Left lung (tissue), 10 donors: ENCODE data around the gene AQP12A. TPM values are rescaled to one million over a fixed set of nuclear protein-coding genes. Genes with fewer than 3 reads are reported as not detected.

Experiments used
- ATAC-seq: fragments of 200-7000 bp; cut with Tn5 transposase; one replicate; pipeline ENCODE4 v1.9.1; 2020; ENCODE audit warnings: moderate library complexity
- DNase-seq, 4 donors: peaks; one replicate each; pipeline ENCODE4 v3.0.0-alpha.2; 2013 to 2020
- H3K27ac ChIP-seq, 2 donors: fragments of 200-600 bp; sonication (generic) in 1 of 2; one replicate each; pipeline versions ENCODE4 v1.5.0 to v1.8.0; 2020 to 2021
- H3K27me3 ChIP-seq, 2 donors: fragments of 200-600 bp; sonication (generic) in 1 of 2; one replicate each; pipeline versions ENCODE4 v1.5.0 to v1.8.0; 2020 to 2021
- H3K36me3 ChIP-seq, 2 donors: fragments of 200-600 bp; sonication (generic) in 1 of 2; one replicate each; pipeline versions ENCODE4 v1.5.0 to v1.8.0; 2020 to 2021
- H3K4me1 ChIP-seq, 2 donors: fragments of 200-600 bp; one replicate each; pipeline ENCODE4 v1.8.0; 2021
- H3K4me3 ChIP-seq, 2 donors: fragments of 200-600 bp; sonication (generic) in 1 of 2; one replicate each; pipeline versions ENCODE4 v1.5.0 to v1.8.0; 2020 to 2021; ENCODE audit warnings: mild to moderate bottlenecking in 1 of 2
- H3K9me3 ChIP-seq, 2 donors: fragments of 200-600 bp; sonication (generic) in 1 of 2; one replicate each; pipeline versions ENCODE4 v1.5.0 to v1.8.0; 2020 to 2021
- intact Hi-C, 2 donors: fragments of 100-400 bp; cut with DNase I; formaldehyde crosslinking; loops; one replicate each; pipeline versions ENCODE4 v1.11.2 to v1.14.2; 2022
- polyA plus RNA-seq, 6 donors: library from polyadenylated mRNA; unstranded; fragments of 120-200 nt; gene quantifications; one replicate each; pipeline ENCODE4 v1.2.1, GENCODE V29; 2013; ENCODE audit not compliant: insufficient read length in 6 of 6
- total RNA-seq, 2 donors: library from RNA; stranded (reverse); fragmentation: NEBNext Ultra II Directional; extraction: Animal tissue kit (Norgen Biotek cat#: 25700); gene quantifications; one replicate each; pipeline ENCODE4 v1.2.1, GENCODE V29; 2021
- TF ChIP-seq, protein P1 (sequence below), 2 donors: fragments of 200-600 bp; sonication (generic) in 1 of 2; IDR thresholded peaks; one replicate each; pipeline versions ENCODE4 v1.5.0 to v1.8.0; 2021; ENCODE audit warnings: antibody characterized with exemption in 2 of 2
- donor health status: DM: no; HTN: yes; CAD: no.
- donor health status: DM: no; HTN: no; CAD: no.

The AQP12A gene
- total and polyA plus RNA-seq, 8 donors, result not detected

DNA sequence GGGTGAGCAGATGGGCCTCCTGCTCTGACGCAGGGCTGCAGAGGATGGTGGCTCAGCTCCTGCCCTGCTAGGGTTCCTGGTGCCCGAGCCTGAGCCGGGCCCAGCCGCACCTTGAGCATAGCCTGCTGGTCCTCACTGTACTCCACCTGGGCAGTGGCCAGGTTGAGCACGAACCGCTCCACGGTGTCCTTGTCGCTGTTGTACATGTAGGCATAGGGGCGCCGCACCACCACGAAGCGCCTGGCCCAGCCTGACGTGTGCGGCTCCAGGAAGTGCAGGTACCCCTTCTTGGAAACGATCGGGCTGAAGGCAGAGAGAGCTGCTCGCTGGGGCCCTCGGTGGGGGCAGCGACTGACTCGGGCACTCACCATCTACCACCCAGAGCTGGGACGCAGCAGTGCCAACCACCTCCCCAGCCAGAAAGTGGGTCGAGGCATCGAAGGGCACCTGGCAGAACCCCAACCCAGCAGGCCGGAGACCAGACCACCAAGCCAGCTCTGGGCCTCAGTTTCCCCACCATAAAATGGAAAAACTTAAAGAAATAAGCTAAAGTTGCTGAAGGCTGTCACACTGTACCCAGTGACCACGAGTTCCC is 27.3 kb downstream of the AQP12A start:
- intact Hi-C loops, result no loop called here
- Histone ChIP-seq H3K27me3 (peaks cover 0 to 5% of the 10 kb centered on the region in 2 donors), H3K36me3 (no peaks in the 10 kb centered on the region), H3K4me3 (no peak overlapping the region), H3K9me3 (no peaks in the 10 kb centered on the region), H3K27ac (no peak overlapping the region), H3K4me1 (no peaks in the 10 kb centered on the region)
- TF ChIP-seq, protein P1, sequence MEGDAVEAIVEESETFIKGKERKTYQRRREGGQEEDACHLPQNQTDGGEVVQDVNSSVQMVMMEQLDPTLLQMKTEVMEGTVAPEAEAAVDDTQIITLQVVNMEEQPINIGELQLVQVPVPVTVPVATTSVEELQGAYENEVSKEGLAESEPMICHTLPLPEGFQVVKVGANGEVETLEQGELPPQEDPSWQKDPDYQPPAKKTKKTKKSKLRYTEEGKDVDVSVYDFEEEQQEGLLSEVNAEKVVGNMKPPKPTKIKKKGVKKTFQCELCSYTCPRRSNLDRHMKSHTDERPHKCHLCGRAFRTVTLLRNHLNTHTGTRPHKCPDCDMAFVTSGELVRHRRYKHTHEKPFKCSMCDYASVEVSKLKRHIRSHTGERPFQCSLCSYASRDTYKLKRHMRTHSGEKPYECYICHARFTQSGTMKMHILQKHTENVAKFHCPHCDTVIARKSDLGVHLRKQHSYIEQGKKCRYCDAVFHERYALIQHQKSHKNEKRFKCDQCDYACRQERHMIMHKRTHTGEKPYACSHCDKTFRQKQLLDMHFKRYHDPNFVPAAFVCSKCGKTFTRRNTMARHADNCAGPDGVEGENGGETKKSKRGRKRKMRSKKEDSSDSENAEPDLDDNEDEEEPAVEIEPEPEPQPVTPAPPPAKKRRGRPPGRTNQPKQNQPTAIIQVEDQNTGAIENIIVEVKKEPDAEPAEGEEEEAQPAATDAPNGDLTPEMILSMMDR (IDR thresholded peaks at IDR 0.05), result no peak
- DNase-seq (peak in 1 of 4 donors; percentile 70), ATAC-seq (no peak)

- H3K27ac ChIP-seq, result no peak overlapping the region
- peaks cover 0 to 5% of the 10 kb centered on the region in 2 donors for H3K27me3 ChIP-seq
- TF ChIP-seq, protein P1 (IDR thresholded peaks at IDR 0.05), result no peak
- H3K36me3 ChIP-seq, result no peaks in the 10 kb centered on the region
- intact Hi-C loops, result no loop called here
- ATAC-seq, result no peak
- peak in 1 of 4 donors; percentile 70 for DNase-seq
- no peaks in the 10 kb centered on the region for H3K4me1 ChIP-seq
- H3K4me3 ChIP-seq, result no peak overlapping the region
- H3K9me3 ChIP-seq, result no peaks in the 10 kb centered on the region
These were observed 28.2 kb downstream of the AQP12A start for GRCh38 chr2:240719676-240720545.

DNA sequence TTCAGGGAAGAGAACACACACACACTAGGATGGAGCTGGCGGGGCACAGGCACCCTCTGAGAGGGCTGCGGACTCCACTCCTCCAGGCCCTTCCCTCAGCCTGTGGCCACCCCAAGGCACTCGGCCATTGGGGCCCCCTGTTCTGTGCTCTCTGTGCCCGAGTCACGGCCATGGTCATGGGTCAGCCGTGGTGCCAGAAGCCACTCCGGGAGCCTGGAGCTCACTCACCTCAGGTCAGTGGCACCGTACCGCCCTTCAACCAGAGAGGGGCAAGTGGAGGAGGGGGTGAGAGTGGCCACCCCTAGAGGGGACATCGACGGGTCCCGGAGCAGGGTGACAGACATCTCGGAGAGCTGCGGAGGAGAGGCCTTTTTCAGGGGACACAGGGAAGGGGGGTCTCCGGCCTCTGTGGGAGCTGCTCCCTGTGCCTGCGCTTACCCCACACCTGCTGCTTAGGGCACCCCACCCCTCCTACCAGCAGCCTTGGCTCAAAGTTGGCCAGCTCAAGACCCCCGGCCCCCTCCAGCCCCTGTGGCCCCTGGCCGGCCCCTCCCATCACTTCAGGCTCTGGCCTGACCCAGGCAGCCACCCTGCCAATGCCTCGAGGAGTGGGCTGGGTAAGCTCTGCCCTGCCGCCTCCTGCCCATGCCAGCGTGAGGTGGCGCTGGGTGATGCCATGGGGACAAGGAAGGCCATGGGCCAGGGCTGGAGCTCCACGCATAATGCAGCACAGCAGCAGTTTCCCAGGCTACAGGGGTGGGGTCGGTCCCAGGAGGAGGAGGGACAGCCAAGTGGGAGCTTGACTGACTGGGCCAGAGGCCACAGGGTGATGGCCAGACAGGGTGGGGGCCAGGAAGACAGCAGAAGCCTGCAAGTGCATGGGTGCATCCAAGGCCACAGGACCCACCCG is 29.3 kb downstream of the AQP12A start:
- H3K4me1 ChIP-seq, result no peaks in the 10 kb centered on the region
- peaks cover 0 to 5% of the 10 kb centered on the region in 2 donors for H3K27me3 ChIP-seq
- H3K4me3 ChIP-seq, result no peak overlapping the region
- TF ChIP-seq, protein P1 (IDR thresholded peaks at IDR 0.05), result no peak
- H3K9me3 ChIP-seq, result no peaks in the 10 kb centered on the region
- H3K27ac ChIP-seq, result no peak overlapping the region
- no peaks in the 10 kb centered on the region for H3K36me3 ChIP-seq
- intact Hi-C loops, result no loop called here
- ATAC-seq, result no peak
- peak in 1 of 4 donors; percentile 73 for DNase-seq

- H3K4me3 ChIP-seq, result no peak overlapping the region
- H3K36me3 ChIP-seq, result no peaks in the 10 kb centered on the region
- TF ChIP-seq, protein P1 (IDR thresholded peaks at IDR 0.05), result no peak
- H3K4me1 ChIP-seq, result no peaks in the 10 kb centered on the region
- intact Hi-C loops, result no loop called here
- ATAC-seq (no peak), DNase-seq (peak in 1 of 4 donors; percentile 62)
- no peak overlapping the region for H3K27ac ChIP-seq
- H3K9me3 ChIP-seq, result no peaks in the 10 kb centered on the region
- H3K27me3 ChIP-seq, result peaks cover 0 to under 1% of the 10 kb centered on the region in 2 donors
These were observed 30.0 kb downstream of the AQP12A start for GRCh38 chr2:240721596-240722180.
